Neural progenitor cell (in vitro differentiated cells): Measurements from ENCODE around the gene PTPRR. TPM values are rescaled to one million over a fixed set of nuclear protein-coding genes. Genes with fewer than 3 reads are reported as not detected.

Experiments
- DNase-seq: peaks from one replicate; pipeline ENCODE4 v3.0.0-alpha.2; 2016; ENCODE audit warnings: low spot score
- H2AFZ ChIP-seq: fragments of 200-600 bp; sonication (generic); replicated peaks from 2 replicates; pipeline ENCODE4 v1.6.1; 2016; ENCODE audit warnings: antibody characterized with exemption
- H3F3A ChIP-seq: fragments of 200-600 bp; sonication (generic); 2 replicates; pipeline ENCODE4 v1.6.1; 2016; ENCODE audit warnings: antibody characterized with exemption, low read depth
- H3K27ac ChIP-seq: fragments of 200-600 bp; sonication (generic); 2 replicates; pipeline ENCODE4 v1.5.1; 2016; ENCODE audit warnings: mild to moderate bottlenecking
- H3K27me3 ChIP-seq: fragments of 200-600 bp; sonication (generic); 2 replicates; pipeline ENCODE4 v1.6.1; 2016; ENCODE audit warnings: mild to moderate bottlenecking, moderate library complexity
- H3K36me3 ChIP-seq: fragments of 200-600 bp; sonication (generic); 2 replicates; pipeline ENCODE4 v1.5.1; 2016
- H3K4me1 ChIP-seq: fragments of 200-600 bp; sonication (generic); 2 replicates; pipeline ENCODE4 v1.6.1; 2016; ENCODE audit warnings: mixed run types
- H3K4me2 ChIP-seq: fragments of 200-600 bp; sonication (generic); 2 replicates; pipeline ENCODE4 v1.6.1; 2016
- H3K4me3 ChIP-seq: fragments of 200-600 bp; sonication (generic); 2 replicates; pipeline ENCODE4 v1.5.1; 2016
- H3K79me2 ChIP-seq: fragments of 200-600 bp; sonication (generic); 2 replicates; pipeline ENCODE4 v1.6.1; 2016; ENCODE audit warnings: low read depth
- H3K9ac ChIP-seq: fragments of 200-600 bp; sonication (generic); 2 replicates; pipeline ENCODE4 v1.6.1; 2016
- H3K9me3 ChIP-seq: fragments of 200-600 bp; sonication (generic); 2 replicates; pipeline ENCODE4 v1.5.1; 2016; ENCODE audit warnings: low read depth
- H4K20me1 ChIP-seq: fragments of 200-600 bp; sonication (generic); 2 replicates; pipeline ENCODE4 v1.6.1; 2016; ENCODE audit warnings: low read depth
- H3K27ac Mint-ChIP-seq: 3 replicates; pipeline ENCODE4 v1.8.0; 2021; ENCODE audit warnings: mixed read lengths
- H3K27me3 Mint-ChIP-seq: 2 replicates; pipeline ENCODE4 v1.8.0; 2022; ENCODE audit warnings: low read depth, mild to moderate bottlenecking, inconsistent platforms, moderate library complexity, mixed read lengths; ENCODE audit not compliant: insufficient read depth
- H3K36me3 Mint-ChIP-seq: 3 replicates; pipeline ENCODE4 v1.8.0; 2021; ENCODE audit warnings: mixed read lengths
- H3K4me1 Mint-ChIP-seq: 3 replicates; pipeline ENCODE4 v1.8.0; 2021; ENCODE audit warnings: mixed read lengths
- H3K4me3 Mint-ChIP-seq: 3 replicates; pipeline ENCODE4 v1.8.0; 2021; ENCODE audit warnings: mild to moderate bottlenecking, moderate library complexity, mixed read lengths
- H3K9me3 Mint-ChIP-seq: 3 replicates; pipeline ENCODE4 v1.8.0; 2020; ENCODE audit warnings: mixed read lengths
- CTCF ChIP-seq: fragments of 200-600 bp; sonication (generic); IDR thresholded peaks from 2 replicates; pipeline ENCODE4 v1.5.1; 2017; ENCODE audit warnings: antibody characterized with exemption, mild to moderate bottlenecking
- EZH2 ChIP-seq: fragments of 200-600 bp; sonication (generic); IDR thresholded peaks from 2 replicates; pipeline ENCODE4 v1.6.1; 2017; ENCODE audit warnings: antibody characterized with exemption, mild to moderate bottlenecking, moderate library complexity
- EZH2phosphoT487 ChIP-seq: fragments of 200-600 bp; sonication (generic); IDR thresholded peaks from 2 replicates; pipeline ENCODE4 v1.6.1; 2017; ENCODE audit warnings: antibody characterized with exemption
- total RNA-seq: library from RNA; depleted of rRNA; stranded (reverse); fragments of >200 nt; gene quantifications from 2 replicates; pipeline ENCODE4 v1.2.3, GENCODE V29; 2015; ENCODE audit warnings: low replicate concordance

PTPRR gene
- total RNA-seq, 1 donor from 2014 or later, result not detected

GRCh38 chr12:70788774-70789173, 131.8 kb downstream of the PTPRR start:
- H3F3A ChIP-seq, result no peaks in the 10 kb centered on the region
- no peaks in the 10 kb centered on the region for H3K27me3 ChIP-seq
- H4K20me1 ChIP-seq, result no peaks in the 10 kb centered on the region
- no peak overlapping the region for H3K27ac ChIP-seq
- Mint-ChIP-seq H3K27me3 (no peaks in the 10 kb centered on the region), H3K27ac (no peak overlapping the region), H3K9me3 (peaks cover 3% of the 10 kb centered on the region), H3K4me3 (no peak overlapping the region), H3K4me1 (peaks cover 2% of the 10 kb centered on the region), H3K36me3 (no peaks in the 10 kb centered on the region)
- H3K36me3 ChIP-seq, result no peaks in the 10 kb centered on the region
- no peaks in the 10 kb centered on the region for H3K79me2 ChIP-seq
- H2AFZ ChIP-seq, result no peak overlapping the region
- no peaks in the 10 kb centered on the region for H3K9me3 ChIP-seq
- DNase-seq, result no peak
- no peak for TF ChIP-seq CTCF
- no peak for TF ChIP-seq EZH2
- TF ChIP-seq EZH2phosphoT487, result no peak
- no peaks in the 10 kb centered on the region for H3K4me1 ChIP-seq
- no peak overlapping the region for H3K9ac ChIP-seq
- H3K4me3 ChIP-seq, result no peak overlapping the region
- H3K4me2 ChIP-seq, result no peak overlapping the region

DNA sequence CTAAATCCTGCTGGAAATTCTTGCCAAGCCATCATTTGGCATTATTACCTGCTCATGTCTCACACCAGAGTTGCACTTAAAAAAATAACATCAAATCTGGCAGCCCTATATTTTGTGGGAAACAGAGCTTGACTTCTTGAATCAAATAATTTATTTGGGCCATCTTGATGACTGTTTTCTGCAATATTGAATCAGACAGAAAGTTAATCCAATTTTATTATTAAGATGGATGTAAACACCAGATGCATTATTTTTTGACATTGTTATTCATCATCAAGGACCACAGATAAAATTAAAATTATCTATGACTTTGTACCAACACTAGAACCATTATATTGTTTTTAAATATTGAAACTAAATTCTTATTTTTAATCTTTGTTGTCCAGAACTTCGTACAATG, 132.9 kb downstream of the PTPRR start:
- no peak overlapping the region for H3K27ac Mint-ChIP-seq
- peaks cover 2% of the 10 kb centered on the region for H3K4me1 Mint-ChIP-seq

GRCh38 chr12:70785896-70786295, 134.6 kb downstream of the PTPRR start:
- Histone ChIP-seq H3K4me2 (no peak overlapping the region), H4K20me1 (no peaks in the 10 kb centered on the region), H3K27ac (no peak overlapping the region), H3K79me2 (no peaks in the 10 kb centered on the region), H3K27me3 (no peaks in the 10 kb centered on the region), H3K4me1 (no peaks in the 10 kb centered on the region), H3F3A (no peaks in the 10 kb centered on the region), H3K9me3 (no peaks in the 10 kb centered on the region), H2AFZ (peak overlapping the region; percentile 66), H3K9ac (no peak overlapping the region), H3K36me3 (no peaks in the 10 kb centered on the region), H3K4me3 (no peak overlapping the region)
- no peaks in the 10 kb centered on the region for H3K36me3 Mint-ChIP-seq
- no peak for DNase-seq
- no peak overlapping the region for H3K4me3 Mint-ChIP-seq
- H3K27me3 Mint-ChIP-seq, result no peaks in the 10 kb centered on the region
- H3K4me1 Mint-ChIP-seq, result peaks cover 2% of the 10 kb centered on the region
- H3K9me3 Mint-ChIP-seq, result peaks cover 7% of the 10 kb centered on the region
- TF ChIP-seq EZH2, result no peak
- TF ChIP-seq EZH2phosphoT487, result no peak
- no peak overlapping the region for H3K27ac Mint-ChIP-seq

More for the DNA sequence above, 132.9 kb downstream of the PTPRR start:
- Histone ChIP-seq H3K36me3 (no peaks in the 10 kb centered on the region), H3K4me1 (no peaks in the 10 kb centered on the region), H3K9me3 (no peaks in the 10 kb centered on the region), H4K20me1 (no peaks in the 10 kb centered on the region), H3K4me2 (no peak overlapping the region), H3K9ac (no peak overlapping the region), H3K27ac (no peak overlapping the region), H3K79me2 (no peaks in the 10 kb centered on the region), H3F3A (no peaks in the 10 kb centered on the region), H2AFZ (no peak overlapping the region), H3K27me3 (no peaks in the 10 kb centered on the region), H3K4me3 (no peak overlapping the region)
- no peaks in the 10 kb centered on the region for H3K36me3 Mint-ChIP-seq
- no peaks in the 10 kb centered on the region for H3K27me3 Mint-ChIP-seq
- H3K4me3 Mint-ChIP-seq, result no peak overlapping the region
- H3K9me3 Mint-ChIP-seq, result peaks cover 7% of the 10 kb centered on the region
- no peak for TF ChIP-seq CTCF
- no peak for TF ChIP-seq EZH2
- no peak for TF ChIP-seq EZH2phosphoT487
- DNase-seq, result no peak

DNA sequence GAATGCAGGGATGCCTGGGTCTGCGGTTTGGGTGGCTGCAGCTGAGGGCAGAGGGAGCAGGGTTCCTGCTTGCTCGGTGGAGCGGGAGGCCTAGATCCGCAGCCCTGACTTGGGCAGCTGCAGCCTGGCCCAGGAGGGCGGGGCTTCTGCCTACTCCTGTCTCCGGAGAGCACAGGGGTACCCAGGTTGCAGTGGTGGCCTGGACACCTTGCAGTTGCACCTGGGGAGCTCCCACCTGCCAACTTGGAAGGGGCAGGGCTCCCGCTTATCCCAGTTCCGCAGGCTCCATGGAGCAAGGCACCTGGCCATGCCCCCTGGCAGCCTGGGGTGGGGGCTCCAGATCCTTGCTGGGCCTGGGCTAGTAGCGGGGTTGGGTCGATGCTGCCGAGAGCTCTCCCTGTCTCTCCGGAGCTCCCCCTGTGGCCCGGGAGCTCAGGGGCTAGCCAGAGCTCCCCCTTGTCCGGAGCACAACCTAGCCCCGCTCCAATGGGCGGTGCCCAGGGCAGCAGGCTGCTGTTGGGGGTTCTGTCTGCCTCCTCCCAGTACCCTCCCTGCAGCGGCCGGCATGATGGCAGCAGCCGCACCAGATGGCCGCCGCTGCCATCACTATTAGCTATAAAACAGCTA, 136.4 kb downstream of the PTPRR start:
- Histone ChIP-seq H3K4me3 (no peak overlapping the region), H3K27ac (no peak overlapping the region), H3K9me3 (no peaks in the 10 kb centered on the region), H3K27me3 (no peaks in the 10 kb centered on the region), H3K36me3 (no peaks in the 10 kb centered on the region), H2AFZ (no peak overlapping the region), H3F3A (no peaks in the 10 kb centered on the region), H3K9ac (no peak overlapping the region), H4K20me1 (no peaks in the 10 kb centered on the region), H3K4me2 (no peak overlapping the region), H3K79me2 (no peaks in the 10 kb centered on the region), H3K4me1 (no peaks in the 10 kb centered on the region)
- Mint-ChIP-seq H3K27ac (no peak overlapping the region), H3K4me3 (no peak overlapping the region), H3K36me3 (no peaks in the 10 kb centered on the region), H3K9me3 (peaks cover 7% of the 10 kb centered on the region), H3K27me3 (no peaks in the 10 kb centered on the region), H3K4me1 (peaks cover 2% of the 10 kb centered on the region)
- TF ChIP-seq EZH2phosphoT487, result no peak
- TF ChIP-seq CTCF, result no peak
- no peak for TF ChIP-seq EZH2
- DNase-seq, result no peak
